ENCODE data around the gene CCDC169. TPM values are rescaled to one million over a fixed set of nuclear protein-coding genes. Genes with fewer than 3 reads are reported as not detected.

The CCDC169 gene
- total RNA-seq, 1 donor from 2014 or later = 3.1 TPM

- no peaks in the 10 kb centered on the region for H3K27me3 Mint-ChIP-seq (ENCODE audit: unreplicated experiment)
- no peak overlapping the region for H3K27ac Mint-ChIP-seq (ENCODE audit: unreplicated experiment)
- DNase-seq (ENCODE audit: low spot score) = no peak
- H3K36me3 Mint-ChIP-seq (ENCODE audit: low read depth, unreplicated experiment) = no peaks in the 10 kb centered on the region
- H3K9me3 Mint-ChIP-seq (ENCODE audit: unreplicated experiment) = no peaks in the 10 kb centered on the region
- no peak overlapping the region for H3K4me3 Mint-ChIP-seq (ENCODE audit: unreplicated experiment)
- no peaks in the 10 kb centered on the region for H3K4me1 Mint-ChIP-seq (ENCODE audit: unreplicated experiment)
- TF ChIP-seq, protein P1, sequence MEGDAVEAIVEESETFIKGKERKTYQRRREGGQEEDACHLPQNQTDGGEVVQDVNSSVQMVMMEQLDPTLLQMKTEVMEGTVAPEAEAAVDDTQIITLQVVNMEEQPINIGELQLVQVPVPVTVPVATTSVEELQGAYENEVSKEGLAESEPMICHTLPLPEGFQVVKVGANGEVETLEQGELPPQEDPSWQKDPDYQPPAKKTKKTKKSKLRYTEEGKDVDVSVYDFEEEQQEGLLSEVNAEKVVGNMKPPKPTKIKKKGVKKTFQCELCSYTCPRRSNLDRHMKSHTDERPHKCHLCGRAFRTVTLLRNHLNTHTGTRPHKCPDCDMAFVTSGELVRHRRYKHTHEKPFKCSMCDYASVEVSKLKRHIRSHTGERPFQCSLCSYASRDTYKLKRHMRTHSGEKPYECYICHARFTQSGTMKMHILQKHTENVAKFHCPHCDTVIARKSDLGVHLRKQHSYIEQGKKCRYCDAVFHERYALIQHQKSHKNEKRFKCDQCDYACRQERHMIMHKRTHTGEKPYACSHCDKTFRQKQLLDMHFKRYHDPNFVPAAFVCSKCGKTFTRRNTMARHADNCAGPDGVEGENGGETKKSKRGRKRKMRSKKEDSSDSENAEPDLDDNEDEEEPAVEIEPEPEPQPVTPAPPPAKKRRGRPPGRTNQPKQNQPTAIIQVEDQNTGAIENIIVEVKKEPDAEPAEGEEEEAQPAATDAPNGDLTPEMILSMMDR (IDR thresholded peaks at IDR 0.05; ENCODE audit: unreplicated experiment) = no peak
Measured at GRCh38 chr13:36183901-36184300, 113.7 kb downstream of the CCDC169 start.

Other genes with a start within 250 kb of the CCDC169 start
- gene DCLK1, start 166.4 kb downstream of the CCDC169 start, total RNA-seq (ENCODE audit: unreplicated experiment) = 1.6 TPM
- not detected for gene SOHLH2, start 83.3 kb downstream of the CCDC169 start, total RNA-seq (ENCODE audit: unreplicated experiment)
- gene SPART, start 48.6 kb upstream of the CCDC169 start, total RNA-seq (ENCODE audit: unreplicated experiment) = 32.6 TPM
- not detected for gene CCNA1, start 134.7 kb upstream of the CCDC169 start, total RNA-seq (ENCODE audit: unreplicated experiment)